ENCODE measurements around the gene SCAMP5. TPM values are rescaled to one million over a fixed set of nuclear protein-coding genes. Genes with fewer than 3 reads are reported as not detected.

The SCAMP5 gene
- total RNA-seq, 1 experiment from 2014 or later = 0.29 TPM

DNA sequence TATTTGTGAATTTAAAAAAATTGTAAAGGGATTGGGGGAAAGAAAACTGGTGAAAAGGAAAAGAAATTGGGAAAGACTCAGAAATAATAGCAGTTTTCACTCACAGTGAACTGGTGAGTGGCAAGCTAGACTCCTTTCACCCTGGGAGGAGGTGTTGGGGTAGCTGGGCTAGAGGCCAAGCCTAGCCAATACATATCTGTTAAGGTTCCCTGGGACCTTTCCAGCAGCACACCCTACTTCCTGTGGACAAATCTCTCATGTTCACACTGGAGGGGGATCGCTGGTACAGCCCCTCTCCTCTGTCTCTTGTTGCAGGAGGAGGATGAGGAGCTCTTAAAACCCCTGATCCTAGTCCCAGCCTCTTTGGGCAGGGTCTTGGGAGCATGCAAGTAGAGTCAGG, 35.1 kb upstream of the SCAMP5 start:
- no peak for DNase-seq (ENCODE audit: low read depth in 1 of 2, low spot score in 2 of 2)
- Histone ChIP-seq H3K4me3 (no peak overlapping the region), H3K27ac (no peak overlapping the region), H3K4me1 (replicated peaks) (peaks cover 61% of the 10 kb centered on the region), H3K36me3 (no peaks in the 10 kb centered on the region), H3K27me3 (replicated peaks) (peaks cover 5% of the 10 kb centered on the region; the same call in 1 of the 2 replicates), H3K9me3 (replicated peaks) (0 out of 2 replicates have a peak, but pooled peaks cover 5% of the 10 kb centered on the region)

DNA sequence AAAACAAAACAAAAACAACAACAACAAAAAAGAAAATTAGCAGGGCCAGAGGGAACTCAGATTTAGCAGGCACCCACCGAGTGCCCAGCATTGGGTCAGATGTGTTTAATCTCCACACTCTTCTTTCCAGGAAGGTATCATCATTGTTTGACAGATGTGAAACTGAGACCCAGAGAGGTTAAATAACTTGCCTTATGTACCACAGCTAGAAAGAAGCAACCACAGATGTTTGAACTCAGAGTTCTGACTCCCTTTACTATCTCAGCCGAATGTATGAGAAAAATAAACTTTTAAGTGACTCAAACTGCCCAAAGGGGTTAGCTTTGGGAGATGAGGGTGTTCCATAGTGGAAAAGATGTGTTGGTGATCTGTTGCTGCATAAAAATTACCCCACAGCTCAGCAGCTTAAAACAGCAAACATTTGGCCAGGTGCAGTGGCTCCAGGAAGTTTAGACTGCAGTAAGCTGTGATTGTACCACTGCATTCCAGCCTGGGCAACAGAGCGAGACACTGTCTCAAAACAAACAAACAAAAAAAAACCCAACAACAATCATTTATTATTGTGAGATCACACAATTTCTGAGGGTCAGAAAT, 34.3 kb upstream of the SCAMP5 start:
- peaks cover 61% of the 10 kb centered on the region for H3K4me1 ChIP-seq (replicated peaks)
- peak; percentile 51 to 57 for DNase-seq (ENCODE audit: low read depth in 1 of 2, low spot score in 2 of 2)
- peaks cover 3% of the 10 kb centered on the region; the same call in 1 of the 2 replicates for H3K27me3 ChIP-seq (replicated peaks)
- H3K9me3 ChIP-seq (replicated peaks) = 0 out of 2 replicates have a peak, but pooled peaks cover 4% of the 10 kb centered on the region
- H3K27ac ChIP-seq = no peak overlapping the region
- no peak overlapping the region for H3K4me3 ChIP-seq
- no peaks in the 10 kb centered on the region for H3K36me3 ChIP-seq

DNA sequence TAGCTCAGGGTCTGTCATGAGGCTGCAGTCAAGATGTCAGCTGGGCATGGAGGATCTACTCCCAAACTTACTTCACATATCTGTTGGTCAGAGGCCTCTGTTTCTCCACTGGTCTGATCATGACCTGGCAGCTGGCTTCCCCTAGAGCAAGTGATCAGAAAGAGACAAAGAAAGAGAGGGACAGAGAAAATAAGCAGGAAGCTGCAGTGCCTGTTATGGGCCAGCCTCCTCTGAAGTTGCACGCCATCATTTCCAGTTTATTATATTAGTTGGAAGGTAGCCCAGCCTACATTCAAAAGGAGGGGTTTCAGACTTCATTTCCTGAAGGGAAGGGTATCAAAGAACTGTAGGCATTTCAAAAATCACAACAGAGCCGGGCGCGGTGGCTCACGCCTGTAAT, 33.7 kb upstream of the SCAMP5 start:
- Histone ChIP-seq H3K27me3 (replicated peaks) (no peaks in the 10 kb centered on the region), H3K4me1 (replicated peaks) (peaks cover 56% of the 10 kb centered on the region), H3K36me3 (no peaks in the 10 kb centered on the region), H3K4me3 (no peak overlapping the region), H3K9me3 (replicated peaks) (no peaks in the 10 kb centered on the region), H3K27ac (no peak overlapping the region)
- DNase-seq (ENCODE audit: low read depth in 1 of 2, low spot score in 2 of 2) = no peak

DNA sequence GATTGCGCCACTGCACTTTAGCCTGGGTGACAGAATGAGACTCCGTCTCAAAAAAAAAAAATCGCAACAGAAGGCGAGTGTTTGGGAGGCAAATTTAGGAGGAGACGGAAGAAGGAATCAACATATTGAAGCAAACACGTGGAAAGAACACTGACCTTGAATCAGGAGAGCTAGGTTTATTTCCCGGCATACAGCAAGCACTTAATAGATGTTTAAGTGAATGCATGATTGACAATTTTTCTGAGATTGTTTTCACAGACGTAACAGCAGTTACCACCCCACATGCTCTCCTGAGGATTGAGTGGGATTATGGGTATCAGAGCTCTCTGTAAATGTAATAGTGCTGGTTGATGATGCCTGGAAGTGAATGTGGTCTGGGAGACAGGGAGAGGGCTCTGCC, 33.1 kb upstream of the SCAMP5 start:
- no peak for DNase-seq (ENCODE audit: low read depth in 1 of 2, low spot score in 2 of 2)
- H3K27me3 ChIP-seq (replicated peaks) = no peaks in the 10 kb centered on the region
- no peaks in the 10 kb centered on the region for H3K36me3 ChIP-seq
- H3K27ac ChIP-seq = no peak overlapping the region
- H3K4me3 ChIP-seq = no peak overlapping the region
- no peaks in the 10 kb centered on the region for H3K9me3 ChIP-seq (replicated peaks)
- H3K4me1 ChIP-seq (replicated peaks) = peaks cover 50% of the 10 kb centered on the region

DNA sequence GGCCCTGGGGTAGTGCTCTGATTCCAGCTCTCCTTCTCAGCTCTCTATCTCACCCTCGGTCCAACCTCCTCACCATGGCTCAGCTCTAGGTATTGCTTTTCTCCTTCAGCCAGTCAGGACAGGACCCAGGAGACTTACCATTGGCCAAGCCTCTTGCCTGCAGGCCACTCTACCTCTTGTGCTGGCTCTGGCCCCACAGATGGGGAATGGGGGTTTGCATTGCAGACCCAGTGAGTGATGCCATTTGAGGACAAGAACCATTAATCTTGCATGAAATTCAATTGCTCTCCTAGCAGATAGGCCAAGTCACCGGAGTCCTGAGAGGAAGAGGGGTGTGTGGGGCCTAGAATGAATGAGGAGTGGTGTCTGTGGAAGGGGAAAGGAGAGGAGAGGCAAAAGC, 32.7 kb upstream of the SCAMP5 start:
- no peak overlapping the region for H3K4me3 ChIP-seq
- no peaks in the 10 kb centered on the region for H3K27me3 ChIP-seq (replicated peaks)
- no peak overlapping the region for H3K27ac ChIP-seq
- no peaks in the 10 kb centered on the region for H3K9me3 ChIP-seq (replicated peaks)
- H3K4me1 ChIP-seq (replicated peaks) = peaks cover 45% of the 10 kb centered on the region
- no peaks in the 10 kb centered on the region for H3K36me3 ChIP-seq
- no peak for DNase-seq (ENCODE audit: low read depth in 1 of 2, low spot score in 2 of 2)

DNA sequence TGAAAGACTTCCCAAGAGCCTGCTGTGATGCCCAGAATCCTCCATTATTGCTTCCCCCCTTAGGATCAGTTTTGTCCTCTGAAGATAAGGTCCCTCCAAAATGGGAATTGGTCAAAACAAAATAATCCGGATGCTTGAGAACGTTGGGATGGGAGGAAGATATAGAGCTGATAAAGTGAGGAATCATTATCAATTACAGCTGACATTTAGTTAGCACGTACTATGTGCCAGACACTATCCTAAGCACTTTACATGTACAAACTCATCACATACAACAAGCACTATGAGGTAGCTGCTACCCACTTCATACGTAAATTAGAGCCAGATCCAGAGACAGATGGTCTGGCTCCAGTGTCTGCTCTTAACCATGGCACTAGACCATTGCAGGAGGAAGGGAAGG, 32.1 kb upstream of the SCAMP5 start:
- Histone ChIP-seq H3K27ac (no peak overlapping the region), H3K4me1 (replicated peaks) (peaks cover 44% of the 10 kb centered on the region), H3K9me3 (replicated peaks) (no peaks in the 10 kb centered on the region), H3K36me3 (no peaks in the 10 kb centered on the region), H3K27me3 (replicated peaks) (no peaks in the 10 kb centered on the region), H3K4me3 (no peak overlapping the region)
- DNase-seq (ENCODE audit: low read depth in 1 of 2, low spot score in 2 of 2) = no peak

DNA sequence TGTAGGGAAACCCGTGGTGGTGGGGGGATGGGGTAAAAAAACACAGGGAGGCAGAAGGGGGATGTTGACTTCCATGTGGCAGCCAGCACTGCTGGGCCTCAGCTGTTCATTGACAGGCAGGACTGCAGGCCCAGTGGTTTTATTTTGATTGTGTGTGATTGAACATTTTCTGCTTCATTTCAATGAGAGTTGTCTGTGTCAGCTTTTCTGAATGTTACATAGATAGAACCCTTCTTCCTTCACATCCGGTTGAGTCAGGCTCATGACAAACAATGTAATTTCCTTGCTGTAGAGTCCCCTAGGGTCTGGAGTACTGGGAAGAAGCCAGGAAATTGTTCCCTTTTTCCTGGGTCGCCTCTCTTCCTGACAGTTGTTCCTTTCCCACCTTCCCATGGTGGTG, 30.6 kb upstream of the SCAMP5 start:
- H3K27me3 ChIP-seq (replicated peaks) = no peaks in the 10 kb centered on the region
- no peak overlapping the region for H3K4me3 ChIP-seq
- DNase-seq (ENCODE audit: low read depth in 1 of 2, low spot score in 2 of 2) = peak in 1 of 2 experiments; percentile 61
- peaks cover 35% of the 10 kb centered on the region for H3K4me1 ChIP-seq (replicated peaks)
- no peaks in the 10 kb centered on the region for H3K9me3 ChIP-seq (replicated peaks)
- peak overlapping the region; percentile 63 for H3K27ac ChIP-seq
- H3K36me3 ChIP-seq = no peaks in the 10 kb centered on the region

DNA sequence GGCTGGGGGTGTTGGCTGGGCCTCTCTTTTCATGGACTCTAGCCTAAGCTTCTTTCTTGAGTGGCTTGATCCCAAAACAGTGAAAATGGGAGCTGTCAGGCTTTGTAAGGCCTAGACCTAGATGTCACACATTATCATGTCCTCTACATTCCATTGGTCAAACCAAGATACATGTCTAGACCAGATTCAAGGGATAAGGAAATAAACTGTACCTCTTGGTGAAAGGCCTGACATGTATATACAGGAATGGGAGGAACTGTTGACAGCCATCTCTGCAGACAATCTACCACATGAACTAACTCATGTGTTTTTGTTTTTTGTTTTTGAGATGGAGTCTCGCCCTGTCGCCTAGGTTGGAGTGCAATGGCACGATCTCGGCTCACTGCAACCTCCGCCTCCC, 27.7 kb upstream of the SCAMP5 start:
- no peak overlapping the region for H3K27ac ChIP-seq
- H3K27me3 ChIP-seq (replicated peaks) = no peaks in the 10 kb centered on the region
- DNase-seq (ENCODE audit: low read depth in 1 of 2, low spot score in 2 of 2) = no peak
- H3K36me3 ChIP-seq = no peaks in the 10 kb centered on the region
- H3K4me1 ChIP-seq (replicated peaks) = peaks cover 14% of the 10 kb centered on the region
- H3K9me3 ChIP-seq (replicated peaks) = no peaks in the 10 kb centered on the region
- no peak overlapping the region for H3K4me3 ChIP-seq

DNA sequence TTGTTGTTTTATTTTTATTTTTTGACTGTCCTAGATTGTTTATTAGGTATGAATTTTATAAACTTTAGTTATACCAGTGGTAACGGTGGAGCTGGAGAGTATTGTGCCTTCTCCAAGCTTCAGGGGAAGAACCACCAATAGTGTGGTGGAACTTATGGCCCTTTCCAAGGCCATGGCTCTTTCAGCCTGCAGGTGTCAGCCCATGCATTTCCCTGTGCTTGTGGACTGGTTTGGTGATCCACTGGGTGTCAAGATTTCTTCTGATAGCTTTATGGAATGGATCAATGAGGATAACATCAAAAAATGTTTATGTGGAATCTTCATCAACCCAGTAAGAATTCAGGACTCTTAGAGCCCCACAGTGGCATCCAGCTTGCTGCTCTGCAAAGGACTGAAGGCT, 19.2 kb upstream of the SCAMP5 start:
- Histone ChIP-seq H3K4me1 (replicated peaks) (peaks cover 5% of the 10 kb centered on the region), H3K4me3 (no peak overlapping the region), H3K9me3 (replicated peaks) (no peaks in the 10 kb centered on the region), H3K27me3 (replicated peaks) (peaks cover 3% of the 10 kb centered on the region; the same call in 1 of the 2 replicates), H3K36me3 (no peaks in the 10 kb centered on the region), H3K27ac (no peak overlapping the region)
- no peak for DNase-seq (ENCODE audit: low read depth in 1 of 2, low spot score in 2 of 2)

DNA sequence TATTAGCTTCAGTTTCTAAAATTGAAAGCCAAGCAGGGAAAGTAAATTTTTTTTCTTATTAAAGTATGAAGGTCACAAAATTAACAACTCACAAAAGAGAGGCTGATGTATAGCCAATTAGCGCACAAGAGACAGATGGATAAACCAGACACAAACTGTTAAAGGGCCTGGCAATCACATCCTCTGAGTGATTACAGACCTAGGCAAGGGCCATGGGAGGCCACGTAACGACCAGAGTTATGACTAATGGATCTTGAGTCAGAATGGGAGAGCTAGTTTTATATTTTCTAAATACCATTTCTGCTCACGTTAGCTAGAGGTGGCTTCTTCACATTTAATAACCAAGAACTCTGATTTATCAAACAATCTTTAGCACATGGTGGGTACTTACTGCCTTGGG, 17.8 kb upstream of the SCAMP5 start:
- Histone ChIP-seq H3K27me3 (replicated peaks) (peaks cover 3% of the 10 kb centered on the region; the same call in 1 of the 2 replicates), H3K4me3 (no peak overlapping the region), H3K36me3 (no peaks in the 10 kb centered on the region), H3K9me3 (replicated peaks) (no peaks in the 10 kb centered on the region), H3K4me1 (replicated peaks) (peaks cover 5% of the 10 kb centered on the region), H3K27ac (no peak overlapping the region)
- no peak for DNase-seq (ENCODE audit: low read depth in 1 of 2, low spot score in 2 of 2)

DNA sequence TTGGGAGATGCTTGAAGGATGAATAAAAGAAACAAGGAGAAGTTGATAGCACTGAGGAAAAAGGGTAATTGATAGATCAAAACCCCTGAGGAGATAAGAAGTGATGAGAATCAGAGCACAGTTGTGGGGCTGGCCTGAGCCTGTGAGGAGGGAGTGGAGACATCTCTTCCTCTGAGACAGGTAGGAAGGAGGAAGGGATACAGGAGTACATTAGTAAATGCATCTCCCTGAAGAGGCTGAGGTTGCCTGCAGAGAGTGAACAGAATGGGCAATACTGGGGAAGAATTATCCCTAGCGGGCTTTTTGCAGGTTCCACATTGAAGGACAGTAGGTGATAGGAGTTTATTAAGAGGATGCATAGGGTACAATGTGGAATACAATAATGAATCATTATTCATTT, 17.3 kb upstream of the SCAMP5 start:
- Histone ChIP-seq H3K9me3 (replicated peaks) (no peaks in the 10 kb centered on the region), H3K27ac (no peak overlapping the region), H3K27me3 (replicated peaks) (peaks cover 3% of the 10 kb centered on the region; the same call in 1 of the 2 replicates), H3K36me3 (no peaks in the 10 kb centered on the region), H3K4me1 (replicated peaks) (peaks cover 5% of the 10 kb centered on the region), H3K4me3 (no peak overlapping the region)
- DNase-seq (ENCODE audit: low read depth in 1 of 2, low spot score in 2 of 2) = no peak

DNA sequence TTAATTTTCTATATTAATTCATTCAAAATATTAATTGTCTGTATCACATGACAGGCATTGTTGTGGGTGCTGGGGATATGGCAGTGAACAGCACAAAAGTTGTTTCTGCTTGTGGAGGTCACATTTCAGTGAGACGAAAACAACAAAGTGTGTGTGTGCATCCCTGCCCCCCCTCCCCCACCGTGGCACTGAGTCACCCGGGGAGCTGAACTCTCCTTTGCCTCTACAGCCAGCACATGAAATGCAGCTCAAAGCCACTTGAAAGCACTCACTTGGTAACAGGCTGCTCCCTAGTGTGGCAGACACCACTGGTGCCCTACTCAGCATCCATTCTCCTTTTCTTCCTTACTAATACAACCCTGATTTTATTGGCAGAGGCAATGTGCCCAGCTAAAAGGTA, 16.9 kb upstream of the SCAMP5 start:
- Histone ChIP-seq H3K4me1 (replicated peaks) (peaks cover 5% of the 10 kb centered on the region), H3K27me3 (replicated peaks) (peaks cover 3% of the 10 kb centered on the region; the same call in 1 of the 2 replicates), H3K36me3 (no peaks in the 10 kb centered on the region), H3K4me3 (no peak overlapping the region), H3K27ac (no peak overlapping the region), H3K9me3 (replicated peaks) (no peaks in the 10 kb centered on the region)
- peak in 1 of 2 experiments; percentile 69 for DNase-seq (ENCODE audit: low read depth in 1 of 2, low spot score in 2 of 2)

DNA sequence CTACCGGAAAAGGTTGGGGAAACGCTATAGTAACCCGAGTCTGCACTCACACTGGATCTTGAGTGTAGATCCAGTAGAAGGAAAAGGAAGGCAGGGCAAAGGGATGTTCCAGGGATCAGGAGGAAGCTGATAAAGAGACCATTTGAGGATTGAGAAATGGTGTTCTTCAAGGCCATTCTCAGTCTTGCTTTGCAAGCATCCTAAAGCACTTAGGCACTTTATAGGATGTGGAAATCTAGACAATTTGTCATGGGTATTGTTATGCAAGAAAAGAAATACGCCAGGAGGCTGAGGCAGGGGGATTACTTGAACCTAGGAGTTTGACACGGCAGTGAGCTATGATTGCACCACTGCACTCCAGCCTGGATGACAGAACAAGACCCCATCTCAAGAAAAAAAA, 13.2 kb upstream of the SCAMP5 start:
- no peaks in the 10 kb centered on the region for H3K36me3 ChIP-seq
- H3K9me3 ChIP-seq (replicated peaks) = no peaks in the 10 kb centered on the region
- no peak overlapping the region for H3K27ac ChIP-seq
- no peak overlapping the region for H3K4me3 ChIP-seq
- no peak for DNase-seq (ENCODE audit: low read depth in 1 of 2, low spot score in 2 of 2)
- H3K4me1 ChIP-seq (replicated peaks) = peaks cover 5% of the 10 kb centered on the region
- H3K27me3 ChIP-seq (replicated peaks) = peaks cover 23% of the 10 kb centered on the region

DNA sequence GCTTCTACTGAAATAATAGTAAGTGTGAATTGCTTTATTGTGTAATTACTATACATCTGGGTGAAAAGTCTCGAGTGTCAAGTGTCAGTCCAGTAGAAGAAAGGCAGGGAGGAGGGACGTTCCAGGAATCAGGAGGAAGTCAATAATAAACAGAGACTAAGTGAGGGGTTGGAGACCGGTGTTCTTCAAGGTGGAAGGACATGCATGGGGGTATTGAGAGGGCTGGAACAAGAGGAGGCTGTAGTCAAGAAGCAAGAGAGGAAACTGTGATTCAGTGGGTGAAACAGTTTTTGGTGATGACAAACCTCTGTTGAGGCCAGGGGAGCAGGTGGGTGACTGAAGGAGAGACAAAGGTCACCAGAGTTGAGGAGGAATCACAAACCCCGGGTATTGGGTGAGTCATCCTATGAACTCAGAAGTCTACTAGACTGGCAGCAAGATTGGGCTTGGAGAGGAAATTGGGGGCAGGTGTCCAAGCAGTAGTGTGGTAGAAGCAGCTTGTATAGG, 11.6 kb upstream of the SCAMP5 start:
- H3K4me3 ChIP-seq = no peak overlapping the region
- H3K9me3 ChIP-seq (replicated peaks) = 0 out of 2 replicates have a peak, but pooled peaks cover 2% of the 10 kb centered on the region
- no peak overlapping the region for H3K27ac ChIP-seq
- no peaks in the 10 kb centered on the region for H3K36me3 ChIP-seq
- DNase-seq (ENCODE audit: low read depth in 1 of 2, low spot score in 2 of 2) = no peak
- H3K4me1 ChIP-seq (replicated peaks) = peaks cover 1% of the 10 kb centered on the region
- H3K27me3 ChIP-seq (replicated peaks) = peaks cover 20% of the 10 kb centered on the region

Data from SJSA1 (cell line).